DMS79 treated with DMSO at 0.1 percent for 48 hours (cell line): ENCODE results near the gene SPINT4.
"Not testable (repeated sequence)": the region's sequence is repeated elsewhere in the genome, so short reads cannot be mapped to it uniquely, and the experiment has no call there.

Source experiments
- DNase-seq: peaks from one replicate; lab custom pipeline; 2025; lab: John Stamatoyannopoulos, UW

Gene SPINT4

DNA sequence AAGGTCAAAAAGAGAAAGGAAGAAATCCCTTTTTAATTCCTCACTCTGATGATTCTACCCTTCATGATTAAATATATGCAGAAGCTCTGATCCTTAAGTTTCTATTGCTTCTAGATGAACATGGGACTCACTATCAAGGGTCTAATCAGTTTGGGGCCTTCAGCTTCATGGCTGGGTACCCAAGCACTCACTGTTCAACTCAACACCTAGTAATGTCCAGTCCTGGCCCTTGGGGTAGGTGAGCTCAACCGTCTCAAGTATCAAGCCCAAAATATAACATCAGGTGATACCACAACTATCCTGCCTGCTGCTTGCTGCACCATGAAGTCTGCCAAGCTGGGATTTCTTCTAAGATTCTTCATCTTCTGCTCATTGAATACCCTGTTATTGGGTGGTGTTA is at the start of gene SPINT4:
Gene SPINT4 (plus strand): TSS at position 301 of the 400 bp plus-strand sequence. CDS start 21 bp downstream, at position 322.
- no peak for DNase-seq

DNA sequence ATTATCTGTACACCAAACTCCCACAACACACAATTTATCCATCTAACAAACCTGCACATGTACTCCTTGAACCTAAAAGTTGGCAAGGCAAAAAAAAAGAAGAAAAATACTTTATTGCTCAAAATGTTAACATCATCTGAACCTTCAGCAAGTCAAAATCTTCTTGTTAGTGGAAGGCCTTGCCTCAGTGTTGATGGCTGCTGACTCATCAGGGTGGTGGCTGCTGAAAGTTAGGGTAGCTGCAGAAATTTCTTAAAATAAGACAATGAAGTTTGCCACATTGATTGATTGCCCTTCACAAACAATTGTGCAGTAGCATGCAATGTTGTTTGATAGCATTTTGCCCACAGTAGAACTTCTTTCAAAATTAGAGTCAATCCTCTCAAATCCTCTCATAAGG is 49.4 kb upstream of the SPINT4 start:
- no peak for DNase-seq

DNA sequence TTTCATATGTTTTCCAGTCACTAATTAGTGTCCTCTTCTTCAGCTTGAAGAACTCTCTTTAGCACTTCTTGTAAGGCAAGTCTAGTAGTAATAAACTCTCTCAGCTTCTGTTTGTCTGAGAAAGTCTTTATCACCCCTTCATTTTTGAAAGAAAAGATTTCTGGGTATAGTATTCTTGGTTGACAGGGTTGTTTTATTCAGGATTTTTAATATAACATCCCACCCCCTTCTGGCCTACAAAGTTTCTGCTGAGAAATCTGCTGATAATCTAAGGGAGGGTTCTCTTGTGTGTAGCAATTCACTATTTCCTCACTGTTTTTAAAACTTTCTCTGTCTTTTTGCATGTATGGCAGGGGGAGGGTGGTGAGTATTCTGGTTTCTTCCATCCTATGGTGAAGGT is 42.5 kb upstream of the SPINT4 start:
- no peak for DNase-seq

DNA sequence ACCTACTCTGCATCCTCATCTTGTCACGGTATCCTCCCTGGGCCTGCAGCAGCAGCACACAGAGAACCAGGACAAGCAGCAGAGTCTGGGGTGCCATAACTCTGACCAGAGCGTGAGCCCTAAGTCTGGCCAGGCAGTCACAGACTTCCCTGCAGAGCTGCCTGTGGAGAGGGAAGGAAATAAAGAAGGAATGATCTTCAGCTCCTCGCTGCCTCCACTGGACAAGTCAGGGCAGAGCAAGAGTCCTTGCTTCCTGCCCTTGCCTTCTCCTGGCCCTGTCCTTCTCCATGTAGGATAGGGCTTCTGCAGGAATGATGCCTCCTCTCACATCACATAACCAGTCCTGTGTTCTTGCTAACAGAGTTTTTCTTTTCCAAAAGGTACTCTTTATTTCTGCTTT is 36.3 kb upstream of the SPINT4 start:
- DNase-seq, result no peak

DNA sequence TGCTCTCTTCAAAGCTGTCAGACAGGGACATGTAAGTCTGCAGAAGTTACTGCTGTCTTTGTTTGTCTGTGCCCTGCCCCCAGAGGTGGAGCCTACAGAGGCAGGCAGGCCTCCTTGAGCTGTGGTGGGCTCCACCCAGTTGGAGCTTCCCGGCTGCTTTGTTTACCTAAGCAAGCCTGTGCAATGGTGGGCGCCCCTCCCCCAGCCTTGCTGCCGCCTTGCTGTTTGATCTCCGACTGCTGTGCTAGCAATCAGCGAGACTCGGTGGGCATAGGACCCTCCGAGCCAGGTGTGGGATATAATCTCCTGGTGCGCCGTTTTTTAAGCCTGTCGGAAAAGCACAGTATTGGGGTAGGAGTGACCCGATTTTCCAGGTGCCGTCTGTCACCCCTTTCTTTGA is 28.8 kb upstream of the SPINT4 start:
- DNase-seq, result not testable (repeated sequence)

DNA sequence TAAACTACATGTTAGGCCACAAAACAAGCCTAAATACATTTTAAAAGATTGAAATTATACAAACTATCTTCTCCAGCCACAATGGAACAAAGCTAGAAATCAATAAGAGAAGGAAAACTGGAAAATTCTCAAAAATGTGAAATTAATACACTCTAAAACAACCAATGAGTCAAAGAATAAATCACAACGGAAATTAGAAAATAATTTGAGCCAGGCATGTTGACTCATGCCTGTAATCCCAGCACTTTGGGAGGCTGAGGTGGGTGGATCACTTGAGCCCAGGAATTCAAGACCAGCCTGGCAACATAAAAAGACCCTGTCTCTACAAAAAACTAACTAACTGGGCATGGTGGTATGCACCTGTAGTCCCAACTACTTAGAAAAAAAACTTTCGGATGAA is 26.7 kb upstream of the SPINT4 start:
- no peak for DNase-seq

DNA sequence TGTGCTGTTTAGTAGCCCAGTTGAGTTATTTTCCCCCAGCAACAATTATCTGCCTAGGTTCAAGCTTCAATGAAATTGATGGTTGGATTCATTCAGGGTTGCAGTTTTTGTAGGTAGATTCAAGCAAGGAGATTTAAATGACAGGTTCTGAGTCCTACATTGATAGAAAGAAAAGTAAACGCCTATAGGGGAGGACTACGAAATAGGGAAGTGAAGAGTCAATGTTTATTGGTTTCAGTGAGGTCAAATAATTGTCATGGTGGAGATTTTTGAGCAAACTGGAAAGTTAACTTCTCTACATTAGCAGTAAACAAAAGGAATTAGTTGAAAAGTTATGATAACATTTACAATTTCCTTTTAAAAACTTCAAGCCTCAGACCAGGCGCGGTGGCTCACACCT is 21.0 kb upstream of the SPINT4 start:
- no peak for DNase-seq

DNA sequence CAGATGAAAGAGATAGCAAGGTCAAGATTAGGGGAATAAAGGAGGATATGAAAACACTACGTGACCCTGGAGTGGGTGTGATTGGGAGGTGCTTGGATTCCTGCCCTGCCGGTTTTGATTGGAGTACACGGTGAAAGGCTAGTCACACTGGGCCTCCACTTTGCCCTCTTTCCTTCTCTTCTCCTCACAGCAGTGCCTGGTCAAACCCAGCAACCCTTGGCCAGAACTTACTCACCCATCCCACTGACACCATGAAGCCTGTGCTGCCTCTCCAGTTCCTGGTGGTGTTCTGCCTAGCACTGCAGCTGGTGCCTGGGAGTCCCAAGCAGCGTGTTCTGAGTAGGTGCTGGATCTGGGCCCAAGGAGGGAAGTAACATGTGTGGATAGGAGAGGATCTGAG is 20.3 kb upstream of the SPINT4 start, which contains the start of gene WFDC13:
Gene WFDC13 (plus strand): TSS at position 166 of the 400 bp plus-strand sequence. CDS start 86 bp downstream, at position 252.
- DNase-seq, result no peak

DNA sequence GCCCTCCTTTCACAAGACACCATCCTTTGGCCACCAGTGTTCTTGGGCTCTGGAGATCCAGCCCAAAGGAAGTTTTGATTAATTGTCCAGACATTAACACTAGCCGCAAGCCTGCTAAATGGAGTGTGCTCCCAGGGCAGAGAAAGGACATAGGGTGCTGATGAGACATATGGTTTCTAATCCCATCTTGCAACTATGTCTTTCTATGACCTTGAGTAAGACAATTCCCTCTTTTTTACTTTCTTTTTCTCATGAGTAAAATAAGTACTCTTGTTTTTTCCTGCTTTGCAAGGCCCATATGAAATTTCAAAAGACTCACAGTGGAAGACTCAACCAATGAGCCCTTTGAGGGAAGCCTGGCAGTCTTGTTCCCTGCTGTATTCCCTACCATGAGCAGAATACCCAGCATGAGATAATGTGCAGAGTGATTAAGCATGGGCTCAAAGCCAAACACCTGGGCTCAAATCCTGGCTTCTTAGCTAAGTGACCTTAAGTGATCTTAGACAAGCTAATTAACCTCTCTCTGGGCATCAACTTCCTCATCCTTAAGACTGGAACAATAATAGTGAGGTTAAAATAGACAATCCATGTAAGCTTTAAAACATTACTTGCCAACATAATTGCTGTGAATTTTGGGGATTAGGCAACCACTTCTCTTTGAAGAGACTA is 17.0 kb upstream of the SPINT4 start, which contains the start of gene WFDC10B:
Gene WFDC10B (minus strand): TSS at position 51 of the 669 bp plus-strand sequence. CDS start 19,027 bp downstream, outside the sequence.
- DNase-seq, result peak; percentile 53

DNA sequence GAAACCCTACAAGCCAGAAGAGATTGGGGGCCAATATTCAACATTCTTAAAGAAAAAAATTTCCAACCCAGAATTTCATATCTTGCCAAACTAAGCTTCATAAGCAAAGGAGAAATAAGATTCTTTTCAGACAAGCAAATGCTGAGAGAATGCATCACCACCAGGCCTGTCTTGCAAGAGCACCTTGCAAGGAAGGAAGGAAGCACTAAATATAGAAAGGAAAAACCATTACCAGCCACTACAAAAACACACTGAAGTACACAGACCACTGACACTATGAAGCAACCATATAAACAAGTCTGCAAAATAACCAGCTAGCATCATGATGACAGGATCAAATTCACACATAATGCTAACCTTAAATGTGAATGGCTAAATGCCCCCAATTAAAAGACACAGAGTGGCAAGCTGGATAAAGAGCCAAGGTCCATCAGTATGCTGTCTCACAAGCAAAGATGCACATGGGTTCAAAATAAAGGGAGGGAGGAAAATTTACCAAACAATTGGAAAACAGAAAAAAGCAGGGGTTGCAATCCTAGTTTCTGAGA is 5.9 kb upstream of the SPINT4 start:
- not testable (repeated sequence) for DNase-seq

DNA sequence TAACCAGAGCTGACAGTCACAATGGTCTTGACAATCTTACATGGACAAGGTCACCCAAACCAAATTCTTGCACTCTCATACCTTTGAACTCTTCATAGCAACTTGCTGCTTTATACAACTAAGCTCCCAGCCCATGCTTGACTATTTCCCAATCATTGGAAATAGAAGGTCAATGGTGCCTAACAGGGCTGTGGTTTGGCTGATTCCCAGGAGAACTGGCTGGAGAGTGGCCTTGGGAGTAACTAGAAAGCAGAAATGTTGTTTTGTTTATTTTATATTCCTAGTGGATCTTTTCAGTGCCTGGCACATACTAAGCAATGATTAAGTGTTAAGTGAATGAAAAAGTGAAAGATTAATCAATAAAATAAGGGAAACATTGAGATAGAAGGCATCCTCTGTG is 3.0 kb downstream of the SPINT4 start:
- DNase-seq, result no peak

DNA sequence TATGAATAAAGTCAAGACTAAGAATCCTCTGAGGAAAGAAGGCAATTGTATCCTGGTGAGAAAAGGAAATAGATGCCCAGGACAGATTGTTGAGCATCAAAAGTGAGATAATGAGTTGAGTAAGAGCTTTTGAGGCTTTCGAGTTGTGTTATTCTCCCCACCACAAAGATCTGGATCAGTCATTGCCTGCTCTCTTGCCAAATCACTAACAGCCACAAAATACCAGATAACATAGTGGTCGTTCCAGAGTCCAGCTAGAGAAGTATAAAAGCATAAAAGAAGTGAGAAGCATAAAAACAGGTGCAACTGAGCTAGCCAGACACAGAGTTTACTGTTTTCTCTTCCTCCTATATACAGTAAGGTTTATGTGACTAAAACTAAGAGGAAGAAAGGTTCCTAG is 4.9 kb downstream of the SPINT4 start:
- no peak for DNase-seq

DNA sequence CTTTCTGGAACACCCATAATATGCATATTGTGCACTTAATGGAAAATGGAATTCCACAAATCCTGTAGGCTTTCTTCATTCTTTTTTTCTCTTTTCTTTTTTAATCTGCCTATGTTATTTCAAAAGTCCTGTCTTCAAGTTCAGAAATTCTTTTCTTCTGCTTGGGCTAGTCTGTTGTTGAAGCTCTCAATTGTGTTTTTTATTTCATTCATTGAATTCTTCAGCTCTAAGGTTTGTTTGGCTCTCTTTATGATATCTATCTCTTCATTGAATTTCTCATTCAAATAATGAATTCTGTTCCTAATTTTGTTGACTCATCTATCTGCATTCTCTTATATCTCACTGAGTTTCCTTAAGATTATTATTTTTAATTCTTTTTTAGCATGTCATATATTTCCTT is 10.1 kb downstream of the SPINT4 start:
- no peak for DNase-seq

DNA sequence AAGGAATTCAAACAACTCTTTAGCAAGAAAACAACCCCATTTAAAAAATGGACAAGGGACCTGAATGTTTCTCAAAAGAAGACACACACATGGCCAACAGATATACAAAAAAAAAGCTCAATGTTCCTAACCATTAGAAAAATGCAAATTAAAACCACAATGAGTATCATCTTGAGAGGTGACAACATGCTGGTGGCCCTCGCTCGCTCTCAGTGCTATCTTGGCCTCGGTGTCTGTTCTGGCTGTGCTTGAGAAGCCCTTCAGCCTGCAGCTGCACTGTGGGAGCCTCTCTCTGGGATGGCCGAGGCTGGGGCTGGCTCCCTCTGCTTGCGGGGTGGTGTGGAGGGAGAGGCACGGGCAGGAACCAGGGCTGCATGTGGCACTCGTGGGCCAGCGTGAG is 13.4 kb downstream of the SPINT4 start:
- no peak for DNase-seq

DNA sequence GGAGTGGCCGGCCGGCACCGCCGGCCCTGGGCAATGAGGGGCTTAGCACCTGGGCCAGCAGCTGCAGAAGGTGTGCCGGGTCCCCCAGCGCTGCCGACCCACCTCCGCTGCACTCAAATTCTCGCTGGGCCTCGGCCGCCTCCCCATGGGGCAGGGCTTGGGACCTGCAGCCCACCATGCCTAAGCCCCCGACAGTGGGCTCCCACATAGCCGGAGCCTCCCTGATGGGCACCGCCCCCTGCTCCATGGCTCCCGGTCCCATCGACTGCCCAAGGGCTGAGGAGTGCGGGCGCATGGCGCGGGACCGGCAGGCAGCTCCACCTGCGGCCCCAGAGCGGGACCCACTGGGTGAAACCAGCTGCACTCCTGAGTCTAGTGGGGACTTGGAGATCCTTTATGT is 13.8 kb downstream of the SPINT4 start:
- no peak for DNase-seq

DNA sequence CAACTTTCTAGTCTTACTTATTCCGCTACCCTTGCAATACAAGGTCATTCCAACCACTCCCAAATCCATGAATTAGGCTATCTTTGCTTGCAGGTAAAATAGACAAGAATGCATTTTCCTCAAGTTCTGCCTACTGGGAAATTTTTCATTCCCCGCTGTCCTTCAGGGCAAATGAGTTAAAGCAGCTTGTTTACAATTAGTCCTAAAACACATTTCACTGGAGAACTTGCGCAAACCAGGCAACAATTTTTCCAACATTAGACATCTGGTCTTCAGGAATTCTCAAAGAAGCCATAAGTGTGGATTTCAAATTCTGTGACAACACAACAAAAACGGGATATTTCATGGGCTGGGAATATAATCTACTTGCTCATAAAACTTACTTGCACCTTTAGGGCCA is 20.4 kb downstream of the SPINT4 start:
- DNase-seq, result no peak

DNA sequence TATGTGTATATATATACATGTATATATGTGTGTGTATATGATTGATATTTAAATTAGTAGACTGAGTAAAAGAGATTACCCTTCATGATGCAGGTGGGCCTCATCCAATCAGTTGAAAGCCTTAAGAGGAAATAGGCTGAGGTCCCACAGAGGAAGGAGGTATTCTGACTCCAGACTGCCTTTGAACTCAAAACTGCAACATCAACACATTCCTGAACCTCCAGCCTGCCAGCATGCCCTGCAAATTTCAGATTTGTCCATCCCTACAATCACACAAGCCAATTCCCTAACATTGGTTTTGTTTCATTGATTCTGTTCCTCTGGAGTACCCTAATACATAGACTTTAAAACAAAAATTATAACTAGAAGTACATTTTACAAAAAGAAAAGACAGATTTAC is 22.9 kb downstream of the SPINT4 start:
- DNase-seq, result no peak

DNA sequence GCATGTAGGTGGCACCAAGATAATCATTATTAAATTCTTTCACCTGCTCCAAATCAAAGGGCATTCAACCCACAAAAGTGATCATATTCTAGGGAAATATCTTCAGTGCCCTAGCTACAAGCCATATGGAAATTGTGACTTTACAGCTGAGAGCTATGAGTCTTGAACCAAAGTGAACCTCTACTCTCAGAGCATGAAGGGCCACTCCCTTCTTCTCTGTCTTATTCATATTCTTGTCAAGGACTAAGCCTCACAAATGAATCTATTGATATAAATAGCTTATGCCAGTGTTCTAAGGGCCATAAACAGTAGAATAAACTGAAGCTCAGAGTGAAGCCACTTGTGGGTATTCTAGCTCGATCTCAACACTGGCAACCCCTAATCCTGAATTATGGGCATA is 29.6 kb downstream of the SPINT4 start:
- DNase-seq, result no peak

DNA sequence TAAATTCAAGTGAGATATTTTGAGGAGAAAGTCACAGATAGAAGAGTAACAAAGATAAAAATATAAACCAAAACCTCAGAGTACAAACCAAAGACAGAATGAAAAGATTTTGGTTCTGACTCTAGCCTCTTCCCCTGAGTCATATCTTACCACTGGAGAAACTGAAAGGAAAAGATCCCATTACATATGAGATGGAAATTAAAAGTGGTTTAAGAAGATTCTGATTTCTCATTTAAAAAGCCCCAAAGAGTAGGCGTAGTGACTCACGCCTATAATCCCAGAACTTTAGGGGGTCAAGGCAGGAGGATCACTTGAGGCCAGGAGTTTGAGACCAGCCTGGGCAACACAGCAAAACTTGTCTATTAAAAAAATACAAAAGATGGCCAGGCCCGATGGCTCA is 30.6 kb downstream of the SPINT4 start:
- DNase-seq, result no peak

DNA sequence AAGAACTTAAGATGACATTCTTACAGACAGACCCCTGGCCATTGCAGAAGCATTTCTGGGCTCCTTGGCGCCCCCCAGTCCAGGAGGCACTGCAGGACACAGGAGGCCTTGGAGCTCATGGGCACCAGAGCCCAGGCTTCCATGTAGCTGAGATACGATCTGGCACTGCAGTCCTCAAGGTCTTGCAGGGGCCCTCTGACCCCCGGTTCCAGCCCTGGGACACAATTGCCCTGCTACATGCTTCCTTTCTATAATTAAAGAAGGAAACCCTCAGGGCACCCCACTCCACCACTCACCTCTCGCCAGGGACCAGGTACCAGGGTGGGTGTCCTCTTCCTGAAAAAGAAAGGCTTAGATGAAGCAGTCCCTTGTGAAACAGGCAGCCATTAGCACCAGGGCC is 35.9 kb downstream of the SPINT4 start:
- DNase-seq, result no peak

DNA sequence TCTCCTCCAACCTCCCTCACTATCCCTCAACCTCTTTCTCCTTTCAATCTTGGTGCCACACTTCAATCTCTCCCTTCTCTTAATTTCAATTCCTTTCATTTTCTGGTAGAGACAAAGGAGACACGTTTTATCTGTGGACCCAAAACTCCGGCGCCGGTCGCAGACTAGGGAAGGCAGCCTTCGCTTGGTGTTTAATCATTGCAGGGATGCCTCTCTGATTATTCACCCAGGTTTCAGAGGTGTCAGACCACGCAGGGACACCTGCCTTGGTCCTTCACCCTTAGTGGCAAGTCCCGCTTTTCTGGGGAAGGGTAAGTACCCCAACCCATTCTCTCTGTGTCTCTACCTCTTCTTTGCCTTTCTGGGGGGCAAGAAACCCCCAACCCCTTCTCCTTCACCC is 37.8 kb downstream of the SPINT4 start:
- not testable (repeated sequence) for DNase-seq

DNA sequence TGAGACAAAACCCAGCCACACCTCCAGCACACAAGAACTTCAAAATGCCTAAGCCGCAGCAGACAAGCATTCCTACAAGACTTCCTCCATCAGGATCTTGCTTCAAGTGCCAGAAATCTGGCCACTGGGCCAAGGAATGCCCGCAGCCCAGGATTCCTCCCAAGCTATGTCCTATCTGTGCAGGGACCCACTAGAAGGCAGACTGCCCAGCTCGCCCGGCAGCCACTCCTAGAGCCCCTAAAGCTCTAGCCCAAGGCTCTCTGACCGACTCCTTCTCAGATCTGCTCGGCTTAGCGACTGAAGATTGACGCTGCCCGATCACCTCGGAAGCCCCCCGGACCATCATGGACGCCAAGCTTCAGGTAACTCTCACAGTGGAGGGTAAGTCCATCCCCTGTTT is 39.8 kb downstream of the SPINT4 start:
- DNase-seq, result not testable (repeated sequence)

DNA sequence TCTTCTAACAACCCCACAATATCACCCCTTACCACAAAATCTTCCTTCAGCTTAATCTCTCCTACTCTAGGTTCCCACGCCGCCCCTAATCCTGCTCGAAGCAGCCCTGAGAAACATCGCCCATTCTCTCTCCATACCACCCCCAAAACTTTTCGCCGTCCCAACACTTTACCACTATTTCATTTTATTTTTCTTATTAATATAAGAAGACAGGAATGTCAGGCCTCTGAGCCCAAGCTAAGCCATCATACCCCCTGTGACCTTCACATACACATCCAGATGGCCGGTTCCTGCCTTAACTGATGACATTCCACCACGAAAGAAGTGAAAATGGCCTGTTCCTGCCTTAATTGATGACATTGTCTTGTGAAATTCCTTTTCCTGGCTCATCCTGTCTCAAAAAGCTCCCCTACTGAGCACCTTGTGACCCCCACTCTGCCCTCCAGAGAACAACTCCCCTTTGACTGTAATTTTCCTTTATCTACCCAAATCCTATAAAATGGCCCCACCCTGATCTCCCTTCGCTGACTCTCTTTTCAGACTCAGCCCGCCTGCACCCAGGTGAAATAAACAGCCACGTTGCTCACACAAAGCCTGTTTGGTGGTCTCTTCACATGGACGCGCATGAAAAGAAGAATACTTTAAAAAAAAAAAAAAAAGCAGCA is 42.6 kb downstream of the SPINT4 start:
- not testable (repeated sequence) for DNase-seq
